GM21381 (cell line): ENCODE data around the gene PKHD1.

Experiments
- ATAC-seq: cut with Tn5 transposase; IDR thresholded peaks from one replicate; pipeline ENCODE4 v1.9.1; 2021; ENCODE audit warnings: mild to moderate bottlenecking, moderate library complexity; ENCODE audit not compliant: unreplicated experiment

The PKHD1 gene

GRCh38 chr6:51640021-51640420, 447.4 kb downstream of the PKHD1 start:
- no peak for ATAC-seq

GRCh38 chr6:51633424-51633823, 454.0 kb downstream of the PKHD1 start:
- no peak for ATAC-seq

GRCh38 chr6:51630011-51630410, 457.4 kb downstream of the PKHD1 start:
- ATAC-seq, result no peak

- ATAC-seq, result no peak
Measured at GRCh38 chr6:51626391-51626790, 461.0 kb downstream of the PKHD1 start.

GRCh38 chr6:51625566-51625965, 461.8 kb downstream of the PKHD1 start:
- no peak for ATAC-seq

GRCh38 chr6:51620971-51621370, 466.4 kb downstream of the PKHD1 start:
- no peak for ATAC-seq

- ATAC-seq, result no peak
Measured at GRCh38 chr6:51619042-51619799, 468.2 kb downstream of the PKHD1 start.

- no peak for ATAC-seq
Measured at GRCh38 chr6:51618563-51618962, 468.9 kb downstream of the PKHD1 start.

GRCh38 chr6:51617751-51618150, 469.7 kb downstream of the PKHD1 start:
- ATAC-seq, result no peak

GRCh38 chr6:51616243-51616642, 471.2 kb downstream of the PKHD1 start:
- ATAC-seq, result no peak

GRCh38 chr6:51614725-51615124, 472.7 kb downstream of the PKHD1 start:
- ATAC-seq, result no peak

- ATAC-seq, result no peak
Measured at GRCh38 chr6:51613558-51613957, 473.9 kb downstream of the PKHD1 start.

- ATAC-seq, result no peak
Measured at GRCh38 chr6:51608932-51609331, 478.5 kb downstream of the PKHD1 start.

GRCh38 chr6:51608383-51608782, 479.0 kb downstream of the PKHD1 start:
- no peak for ATAC-seq

- ATAC-seq, result no peak
Measured at GRCh38 chr6:51600514-51600913, 486.9 kb downstream of the PKHD1 start.

GRCh38 chr6:51598171-51598570, 489.2 kb downstream of the PKHD1 start:
- ATAC-seq, result no peak

GRCh38 chr6:51594981-51595380, 492.4 kb downstream of the PKHD1 start:
- ATAC-seq, result no peak

GRCh38 chr6:51585264-51585663, 502.1 kb downstream of the PKHD1 start:
- ATAC-seq, result no peak

GRCh38 chr6:51584163-51584562, 503.2 kb downstream of the PKHD1 start:
- no peak for ATAC-seq

- no peak for ATAC-seq
Measured at GRCh38 chr6:51578994-51579393, 508.4 kb downstream of the PKHD1 start.

GRCh38 chr6:51578362-51578761, 509.1 kb downstream of the PKHD1 start:
- ATAC-seq, result no peak

GRCh38 chr6:51574040-51574439, 513.4 kb downstream of the PKHD1 start:
- ATAC-seq, result no peak

- no peak for ATAC-seq
Measured at GRCh38 chr6:51571168-51571567, 516.2 kb downstream of the PKHD1 start.
